ENCODE data around the gene SALL4. TPM values are rescaled to one million over a fixed set of nuclear protein-coding genes. Genes with fewer than 3 reads are reported as not detected.

Gene SALL4
- total and polyA plus RNA-seq, 2 donors (not counting 3 experiments of a cell fraction or from before 2014, with no cell fraction given), result 1.3 to 1.9 TPM

GRCh38 chr20:51768759-51769517, 33.4 kb downstream of the SALL4 start:
- no peaks in the 10 kb centered on the region for H3K4me1 ChIP-seq (ENCODE audit: control insufficient read depth, extremely low read depth, insufficient read depth, low read length)
- no peak overlapping the region for H3K27ac ChIP-seq (ENCODE audit: insufficient read depth, low read depth, low read length)
- DNase-seq (ENCODE audit: low read depth, low spot score), result peak; percentile 21
- no peak for TF ChIP-seq MAX (IDR thresholded peaks at IDR 0.05; ENCODE audit: insufficient read depth, insufficient read length)
- H3K4me3 ChIP-seq (replicated peaks in 1 of 3; ENCODE audit: insufficient read depth in 1 of 3, low read depth in 1 of 3, low read length in 3 of 3), result peak overlapping the region in 1 of 3 experiments; percentile 30
- H3K4me2 ChIP-seq (ENCODE audit: insufficient read depth, low read length), result no peak overlapping the region
- H3K9me3 ChIP-seq (replicated peaks; ENCODE audit: control insufficient read depth, insufficient read depth, low read length), result no peaks in the 10 kb centered on the region
- no peaks in the 10 kb centered on the region for H3K27me3 ChIP-seq (ENCODE audit: control insufficient read depth in 2 of 2, insufficient read depth in 2 of 2, low read length in 2 of 2)
- dilution Hi-C loops (cut with MboI; ENCODE audit: extremely low pct_ligation_motif_present, low sequenced_read_pairs), result no loop called here
- no peaks in the 10 kb centered on the region for H3K36me3 ChIP-seq (ENCODE audit: control insufficient read depth in 2 of 2, extremely low read depth in 1 of 2, insufficient read depth in 2 of 2, low read length in 2 of 2)
- H3K9me1 ChIP-seq (replicated peaks; ENCODE audit: control insufficient read depth, extremely low read depth, insufficient read depth, low read length), result no peaks in the 10 kb centered on the region
- intact Hi-C loops (cut with micrococcal nuclease), result loop anchor here (5.0 to 10.0 kb wide), 3 partner anchors 72 to 404 kb away; no protein-coding TSS in a partner anchor
- ChIA-PET CTCF (interaction anchor here (0.7 kb wide), 1 partner anchor 68 kb away, joined by 4 read pairs; no protein-coding TSS in a partner anchor), POLR2A (no interaction called here)
- peak; percentile 33 for FAIRE-seq
- H3K79me2 ChIP-seq (ENCODE audit: control insufficient read depth, insufficient read depth, low read length), result peaks cover 3% of the 10 kb centered on the region
- no TSS peak for BruUV-seq (replicated peaks)
- no peaks in the 10 kb centered on the region for H4K20me1 ChIP-seq (replicated peaks; ENCODE audit: control insufficient read depth, extremely low read depth, insufficient read depth, low read length)
- no peak overlapping the region for H2AFZ ChIP-seq (ENCODE audit: low read depth, low read length)
- H3K9ac ChIP-seq (replicated peaks; ENCODE audit: extremely low read depth, insufficient read depth, low read length), result no peak overlapping the region

- BruUV-seq (replicated peaks), result TSS peak; percentile 13
- intact Hi-C loops (cut with micrococcal nuclease), result loop anchor here (2.0 to 10.0 kb wide), 5 partner anchors 15 to 403 kb away; no protein-coding TSS in a partner anchor
- CTCF ChIA-PET, result interaction anchor here (0.7 to 1.5 kb wide), 5 partner anchors 16 to 217 kb away, joined by 3 to 4 read pairs (median 3); no protein-coding TSS in a partner anchor
- H3K4me1 ChIP-seq (ENCODE audit: control insufficient read depth, extremely low read depth, insufficient read depth, low read length), result no peaks in the 10 kb centered on the region
- H2AFZ ChIP-seq (ENCODE audit: low read depth, low read length), result peak within 1 kb of the TSS; percentile 65
- peak within 1 kb of the TSS; percentile 88 for H3K9ac ChIP-seq (replicated peaks; ENCODE audit: extremely low read depth, insufficient read depth, low read length)
- POLR2A ChIA-PET, result no interaction called here
- peak within 1 kb of the TSS; percentile 51 to 88 (median 86) for H3K4me3 ChIP-seq (replicated peaks in 1 of 3; ENCODE audit: insufficient read depth in 1 of 3, low read depth in 1 of 3, low read length in 3 of 3)
- dilution Hi-C loops (cut with MboI; ENCODE audit: extremely low pct_ligation_motif_present, low sequenced_read_pairs), result no loop called here
- DNase-seq (ENCODE audit: low read depth, low spot score) (no peak), FAIRE-seq (peak; percentile 46)
- H3K79me2 ChIP-seq (ENCODE audit: control insufficient read depth, insufficient read depth, low read length), result peaks cover 3% of the 10 kb centered on the region
- no peaks in the 10 kb centered on the region for H3K9me3 ChIP-seq (replicated peaks; ENCODE audit: control insufficient read depth, insufficient read depth, low read length)
- TF ChIP-seq JUN (IDR thresholded peaks at IDR 0.05; ENCODE audit: borderline replicate concordance, insufficient read depth, insufficient read length, low read depth) (no peak), POLR2AphosphoS5 (IDR thresholded peaks at IDR 0.05; ENCODE audit: insufficient read depth, low read depth, low read length) (no peak), FOS (IDR thresholded peaks at IDR 0.05; ENCODE audit: borderline replicate concordance, insufficient read depth, low read length) (no peak), GATA2 (IDR thresholded peaks at IDR 0.05; ENCODE audit: insufficient read depth, insufficient read length, low read depth, low read length) (no peak), MAX (IDR thresholded peaks at IDR 0.05; ENCODE audit: insufficient read depth, insufficient read length) (no peak), CTCF (IDR thresholded peaks at IDR 0.05; ENCODE audit: extremely low read depth in 1 of 2, insufficient read depth in 1 of 2, low read depth in 1 of 2, low read length in 2 of 2) (no peak), MYC (IDR thresholded peaks at IDR 0.05; ENCODE audit: low read depth, low read length) (no peak), EZH2 (IDR thresholded peaks at IDR 0.05; ENCODE audit: borderline replicate concordance, low read depth, low read length, severe bottlenecking) (no peak), POLR2A (IDR thresholded peaks at IDR 0.05; ENCODE audit: low read depth, low read length) (no peak)
- H3K27ac ChIP-seq (ENCODE audit: insufficient read depth, low read depth, low read length), result peak within 1 kb of the TSS; percentile 55
- H3K9me1 ChIP-seq (replicated peaks; ENCODE audit: control insufficient read depth, extremely low read depth, insufficient read depth, low read length), result no peaks in the 10 kb centered on the region
- no peaks in the 10 kb centered on the region for H3K27me3 ChIP-seq (ENCODE audit: control insufficient read depth in 2 of 2, insufficient read depth in 2 of 2, low read length in 2 of 2)
- H4K20me1 ChIP-seq (replicated peaks; ENCODE audit: control insufficient read depth, extremely low read depth, insufficient read depth, low read length), result no peaks in the 10 kb centered on the region
- H3K36me3 ChIP-seq (ENCODE audit: control insufficient read depth in 2 of 2, extremely low read depth in 1 of 2, insufficient read depth in 2 of 2, low read length in 2 of 2), result no peaks in the 10 kb centered on the region
- peak within 1 kb of the TSS; percentile 85 for H3K4me2 ChIP-seq (ENCODE audit: insufficient read depth, low read length)
Observed at GRCh38 chr20:51767867-51768758, 34.2 kb downstream of the SALL4 start, which contains the start of gene ATP9A. Gene ATP9A (minus strand): TSS chr20:51768390. CDS start chr20:51768369, 21 bp downstream.

Data from endothelial cell of umbilical vein (primary cell).